ENCODE results near the gene CR1L. TPM values are rescaled to one million over a fixed set of nuclear protein-coding genes. Genes with fewer than 3 reads are reported as not detected.

CR1L gene
- polyA plus RNA-seq, 1 donor from 2014 or later, result not detected

DNA sequence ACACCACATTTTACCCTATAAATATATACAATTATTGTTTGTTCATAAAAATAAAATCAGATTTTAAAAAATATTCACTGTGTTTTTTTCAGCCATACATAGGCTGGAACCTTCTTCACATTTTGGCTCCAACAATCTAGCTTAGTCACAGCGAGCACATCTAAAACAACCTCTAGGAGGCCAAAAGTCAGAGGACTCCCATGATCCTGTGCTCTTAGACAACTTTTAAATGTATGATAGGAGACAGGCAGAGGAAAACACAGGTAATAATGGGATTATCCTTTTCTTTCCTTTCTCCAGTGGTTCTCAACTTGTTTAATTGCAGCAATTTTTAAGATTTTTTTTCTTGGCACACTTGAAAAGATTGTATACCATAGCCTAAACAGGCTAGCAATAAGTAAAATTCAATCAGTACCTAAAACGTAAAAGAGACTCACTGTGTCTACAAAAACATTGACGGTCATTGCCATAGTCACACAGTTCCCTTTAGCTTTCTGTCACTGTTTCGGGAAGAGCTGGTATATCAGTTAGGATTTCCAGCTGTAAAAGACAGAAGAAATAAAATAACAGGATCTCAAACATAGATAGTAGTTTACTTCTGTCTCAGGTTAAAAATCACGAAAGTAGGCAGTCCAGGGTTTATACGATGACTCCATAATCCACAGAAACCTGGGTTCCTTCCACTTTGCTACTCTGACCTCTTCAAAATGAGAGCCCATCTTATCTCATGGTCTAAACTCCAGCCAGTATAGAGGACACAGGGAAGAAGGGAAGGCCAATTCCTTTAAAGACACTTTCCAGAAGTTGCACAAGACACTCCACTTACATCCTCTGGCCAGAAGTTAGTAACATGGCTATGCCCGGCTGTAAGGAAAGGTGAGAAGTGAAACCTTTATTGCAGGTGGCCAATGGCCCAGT, 39.2 kb upstream of the CR1L start:
- Histone ChIP-seq H3K9ac (ENCODE audit: low read length) (no peak overlapping the region), H3K27ac (ENCODE audit: low read length) (no peak overlapping the region), H3K4me3 (ENCODE audit: low read length) (no peak overlapping the region), H3K4me2 (ENCODE audit: low read length) (no peak overlapping the region), H3K36me3 (ENCODE audit: insufficient read depth, low read length) (no peaks in the 10 kb centered on the region), H3F3A (ENCODE audit: insufficient read depth, low read length, poor library complexity, severe bottlenecking) (no peaks in the 10 kb centered on the region), H2AFZ (ENCODE audit: low read depth, low read length) (no peak overlapping the region), H3K27me3 (ENCODE audit: insufficient read depth, low read depth, low read length) (no peaks in the 10 kb centered on the region), H3K9me3 (ENCODE audit: low read length) (no peaks in the 10 kb centered on the region), H4K20me1 (ENCODE audit: insufficient read depth) (no peaks in the 10 kb centered on the region), H3K9me2 (ENCODE audit: insufficient read depth, low read length) (no peaks in the 10 kb centered on the region), H3K79me2 (replicated peaks; ENCODE audit: insufficient read depth, low read length) (no peaks in the 10 kb centered on the region)
- TF ChIP-seq EZH2 (IDR thresholded peaks at IDR 0.05; ENCODE audit: borderline replicate concordance, insufficient read depth, low read length, poor library complexity, severe bottlenecking) (no peak), EP300 (conservative IDR thresholded peaks at IDR 0.05; ENCODE audit: poor library complexity, severe bottlenecking) (no peak), RAD21 (conservative IDR thresholded peaks at IDR 0.05) (no peak), MXI1 (conservative IDR thresholded peaks at IDR 0.05; ENCODE audit: poor library complexity, severe bottlenecking) (no peak), SMC3 (conservative IDR thresholded peaks at IDR 0.05; ENCODE audit: poor library complexity) (no peak), TAF1 (IDR thresholded peaks at IDR 0.05; ENCODE audit: low read depth) (no peak), POLR2AphosphoS5 (IDR thresholded peaks at IDR 0.05) (no peak)
- TF ChIP-seq, protein P1, sequence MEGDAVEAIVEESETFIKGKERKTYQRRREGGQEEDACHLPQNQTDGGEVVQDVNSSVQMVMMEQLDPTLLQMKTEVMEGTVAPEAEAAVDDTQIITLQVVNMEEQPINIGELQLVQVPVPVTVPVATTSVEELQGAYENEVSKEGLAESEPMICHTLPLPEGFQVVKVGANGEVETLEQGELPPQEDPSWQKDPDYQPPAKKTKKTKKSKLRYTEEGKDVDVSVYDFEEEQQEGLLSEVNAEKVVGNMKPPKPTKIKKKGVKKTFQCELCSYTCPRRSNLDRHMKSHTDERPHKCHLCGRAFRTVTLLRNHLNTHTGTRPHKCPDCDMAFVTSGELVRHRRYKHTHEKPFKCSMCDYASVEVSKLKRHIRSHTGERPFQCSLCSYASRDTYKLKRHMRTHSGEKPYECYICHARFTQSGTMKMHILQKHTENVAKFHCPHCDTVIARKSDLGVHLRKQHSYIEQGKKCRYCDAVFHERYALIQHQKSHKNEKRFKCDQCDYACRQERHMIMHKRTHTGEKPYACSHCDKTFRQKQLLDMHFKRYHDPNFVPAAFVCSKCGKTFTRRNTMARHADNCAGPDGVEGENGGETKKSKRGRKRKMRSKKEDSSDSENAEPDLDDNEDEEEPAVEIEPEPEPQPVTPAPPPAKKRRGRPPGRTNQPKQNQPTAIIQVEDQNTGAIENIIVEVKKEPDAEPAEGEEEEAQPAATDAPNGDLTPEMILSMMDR (IDR thresholded peaks at IDR 0.05; ENCODE audit: poor library complexity, severe bottlenecking), result no peak
- TF ChIP-seq, protein P2, sequence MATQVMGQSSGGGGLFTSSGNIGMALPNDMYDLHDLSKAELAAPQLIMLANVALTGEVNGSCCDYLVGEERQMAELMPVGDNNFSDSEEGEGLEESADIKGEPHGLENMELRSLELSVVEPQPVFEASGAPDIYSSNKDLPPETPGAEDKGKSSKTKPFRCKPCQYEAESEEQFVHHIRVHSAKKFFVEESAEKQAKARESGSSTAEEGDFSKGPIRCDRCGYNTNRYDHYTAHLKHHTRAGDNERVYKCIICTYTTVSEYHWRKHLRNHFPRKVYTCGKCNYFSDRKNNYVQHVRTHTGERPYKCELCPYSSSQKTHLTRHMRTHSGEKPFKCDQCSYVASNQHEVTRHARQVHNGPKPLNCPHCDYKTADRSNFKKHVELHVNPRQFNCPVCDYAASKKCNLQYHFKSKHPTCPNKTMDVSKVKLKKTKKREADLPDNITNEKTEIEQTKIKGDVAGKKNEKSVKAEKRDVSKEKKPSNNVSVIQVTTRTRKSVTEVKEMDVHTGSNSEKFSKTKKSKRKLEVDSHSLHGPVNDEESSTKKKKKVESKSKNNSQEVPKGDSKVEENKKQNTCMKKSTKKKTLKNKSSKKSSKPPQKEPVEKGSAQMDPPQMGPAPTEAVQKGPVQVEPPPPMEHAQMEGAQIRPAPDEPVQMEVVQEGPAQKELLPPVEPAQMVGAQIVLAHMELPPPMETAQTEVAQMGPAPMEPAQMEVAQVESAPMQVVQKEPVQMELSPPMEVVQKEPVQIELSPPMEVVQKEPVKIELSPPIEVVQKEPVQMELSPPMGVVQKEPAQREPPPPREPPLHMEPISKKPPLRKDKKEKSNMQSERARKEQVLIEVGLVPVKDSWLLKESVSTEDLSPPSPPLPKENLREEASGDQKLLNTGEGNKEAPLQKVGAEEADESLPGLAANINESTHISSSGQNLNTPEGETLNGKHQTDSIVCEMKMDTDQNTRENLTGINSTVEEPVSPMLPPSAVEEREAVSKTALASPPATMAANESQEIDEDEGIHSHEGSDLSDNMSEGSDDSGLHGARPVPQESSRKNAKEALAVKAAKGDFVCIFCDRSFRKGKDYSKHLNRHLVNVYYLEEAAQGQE (IDR thresholded peaks at IDR 0.05; ENCODE audit: borderline replicate concordance), result no peak

DNA sequence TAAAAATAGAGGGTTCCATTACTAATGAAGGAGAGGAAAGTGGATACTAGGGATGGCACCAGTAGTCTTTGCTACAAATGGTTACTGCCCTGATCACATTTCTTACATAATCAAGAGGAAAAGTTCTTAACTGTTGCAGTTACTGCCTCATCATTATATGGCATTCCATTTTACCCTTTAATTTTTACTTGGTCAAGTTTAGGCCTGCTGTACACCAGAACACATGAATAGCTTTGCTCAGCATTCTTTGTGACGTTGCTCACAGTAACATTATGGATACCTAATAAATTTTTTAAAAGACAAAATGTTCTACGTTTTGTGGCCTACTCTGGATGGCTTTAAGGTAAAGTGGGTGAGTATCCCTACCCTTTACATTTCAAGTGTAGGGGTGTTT, 38.6 kb upstream of the CR1L start:
- H3K9me3 ChIP-seq (ENCODE audit: low read length), result no peaks in the 10 kb centered on the region
- no peaks in the 10 kb centered on the region for H3K79me2 ChIP-seq (replicated peaks; ENCODE audit: insufficient read depth, low read length)
- H3K9me2 ChIP-seq (ENCODE audit: insufficient read depth, low read length), result no peaks in the 10 kb centered on the region
- H3F3A ChIP-seq (ENCODE audit: insufficient read depth, low read length, poor library complexity, severe bottlenecking), result no peaks in the 10 kb centered on the region
- no peaks in the 10 kb centered on the region for H3K36me3 ChIP-seq (ENCODE audit: insufficient read depth, low read length)
- H3K27ac ChIP-seq (ENCODE audit: low read length), result no peak overlapping the region
- H4K20me1 ChIP-seq (ENCODE audit: insufficient read depth), result no peaks in the 10 kb centered on the region
- TF ChIP-seq, protein P1 (IDR thresholded peaks at IDR 0.05; ENCODE audit: poor library complexity, severe bottlenecking), result no peak
- TF ChIP-seq EZH2 (IDR thresholded peaks at IDR 0.05; ENCODE audit: borderline replicate concordance, insufficient read depth, low read length, poor library complexity, severe bottlenecking) (no peak), POLR2AphosphoS5 (IDR thresholded peaks at IDR 0.05) (no peak), MXI1 (conservative IDR thresholded peaks at IDR 0.05; ENCODE audit: poor library complexity, severe bottlenecking) (no peak), SMC3 (conservative IDR thresholded peaks at IDR 0.05; ENCODE audit: poor library complexity) (no peak), TAF1 (IDR thresholded peaks at IDR 0.05; ENCODE audit: low read depth) (no peak), RAD21 (conservative IDR thresholded peaks at IDR 0.05) (no peak), EP300 (conservative IDR thresholded peaks at IDR 0.05; ENCODE audit: poor library complexity, severe bottlenecking) (no peak)
- TF ChIP-seq, protein P2 (IDR thresholded peaks at IDR 0.05; ENCODE audit: borderline replicate concordance), result no peak
- H3K9ac ChIP-seq (ENCODE audit: low read length), result no peak overlapping the region
- no peak overlapping the region for H2AFZ ChIP-seq (ENCODE audit: low read depth, low read length)
- no peak overlapping the region for H3K4me3 ChIP-seq (ENCODE audit: low read length)
- no peaks in the 10 kb centered on the region for H3K27me3 ChIP-seq (ENCODE audit: insufficient read depth, low read depth, low read length)
- H3K4me2 ChIP-seq (ENCODE audit: low read length), result no peak overlapping the region
